GM10248 (cell line): ENCODE results near the gene CEP128.
A peak's percentile ranks its signal among the peaks of the same experiment; 100 is the strongest.

Experiments
- CTCF ChIA-PET: fragments of 300-600 bp; sonication (Branson Sonifier 250); formaldehyde crosslinking; extraction: SDS; loops from one replicate; lab custom pipeline; 2021; ENCODE audit warnings: antibody characterized with exemption; lab: Yijun Ruan, JAX
- POLR2A ChIA-PET: fragments of 350-650 bp; sonication (Branson Sonifier 250); formaldehyde crosslinking; extraction: SDS; loops from one replicate; lab custom pipeline; 2020; ENCODE audit warnings: antibody characterized with exemption; lab: Yijun Ruan, JAX
- DNase-seq: peaks from one replicate; pipeline ENCODE4 v3.0.0; 2012; ENCODE audit errors: extremely low spot score
- CTCF ChIP-seq: IDR thresholded peaks from 2 replicates; pipeline ENCODE4 v1.5.1; 2012; ENCODE audit warnings: mild to moderate bottlenecking, low read depth; ENCODE audit errors: extremely low read depth, missing control alignments, control extremely low read depth

Gene CEP128

GRCh38 chr14:80933686-80934085, 7.9 kb downstream of the CEP128 start:
- TF ChIP-seq CTCF, result no peak
- POLR2A ChIA-PET, result no interaction called here
- no peak for DNase-seq
- CTCF ChIA-PET, result interaction anchor here (0.9 to 3.3 kb wide), 6 partner anchors 10 to 54 kb away, joined by 3 to 9 read pairs (median 4); partner anchors contain the start of gene TSHR

GRCh38 chr14:80933282-80933681, 8.3 kb downstream of the CEP128 start:
- POLR2A ChIA-PET, result no interaction called here
- CTCF ChIA-PET, result interaction anchor here (0.9 to 3.3 kb wide), 4 partner anchors 10 to 54 kb away, joined by 3 to 9 read pairs (median 4); partner anchors contain the start of gene TSHR
- DNase-seq, result no peak
- TF ChIP-seq CTCF, result no peak

- CTCF ChIA-PET, result interaction anchor here (1.2 to 1.8 kb wide), 4 partner anchors 23 to 239 kb away, joined by 3 to 5 read pairs (median 4); no protein-coding TSS in a partner anchor
- POLR2A ChIA-PET, result interaction anchor here (0.5 kb wide), 1 partner anchor 290 kb away, joined by 4 read pairs; the partner anchor contains the start of gene GTF2A1
- DNase-seq, result peak; percentile 31
- TF ChIP-seq CTCF, result no peak
Measured at GRCh38 chr14:80930836-80931389, 10.6 kb downstream of the CEP128 start.

- ChIA-PET CTCF (interaction anchor here (1.0 to 1.8 kb wide), 6 partner anchors 8 to 240 kb away, joined by 3 to 5 read pairs (median 3); no protein-coding TSS in a partner anchor), POLR2A (interaction anchor here (1.3 kb wide), 1 partner anchor 291 kb away, joined by 3 read pairs; the partner anchor contains the start of gene GTF2A1)
- TF ChIP-seq CTCF, result no peak
- DNase-seq, result no peak
Measured at GRCh38 chr14:80930095-80930494, 11.4 kb downstream of the CEP128 start.

GRCh38 chr14:80927083-80927989, 14.2 kb downstream of the CEP128 start:
- ChIA-PET CTCF (no interaction called here), POLR2A (no interaction called here)
- peak; percentile 13 for TF ChIP-seq CTCF
- DNase-seq, result no peak

GRCh38 chr14:80926397-80927082, 15.0 kb downstream of the CEP128 start:
- ChIA-PET CTCF (interaction anchor here (0.8 to 1.0 kb wide), 2 partner anchors 61 to 237 kb away, joined by 3 read pairs; no protein-coding TSS in a partner anchor), POLR2A (no interaction called here)
- no peak for DNase-seq
- TF ChIP-seq CTCF, result no peak
